Measurements from ENCODE around the gene ZSWIM9. TPM values are rescaled to one million over a fixed set of nuclear protein-coding genes. Genes with fewer than 3 reads are reported as not detected.

The ZSWIM9 gene
- total and polyA plus RNA-seq, 2 experiments from 2014 or later = 0.73 to 2.1 TPM

DNA sequence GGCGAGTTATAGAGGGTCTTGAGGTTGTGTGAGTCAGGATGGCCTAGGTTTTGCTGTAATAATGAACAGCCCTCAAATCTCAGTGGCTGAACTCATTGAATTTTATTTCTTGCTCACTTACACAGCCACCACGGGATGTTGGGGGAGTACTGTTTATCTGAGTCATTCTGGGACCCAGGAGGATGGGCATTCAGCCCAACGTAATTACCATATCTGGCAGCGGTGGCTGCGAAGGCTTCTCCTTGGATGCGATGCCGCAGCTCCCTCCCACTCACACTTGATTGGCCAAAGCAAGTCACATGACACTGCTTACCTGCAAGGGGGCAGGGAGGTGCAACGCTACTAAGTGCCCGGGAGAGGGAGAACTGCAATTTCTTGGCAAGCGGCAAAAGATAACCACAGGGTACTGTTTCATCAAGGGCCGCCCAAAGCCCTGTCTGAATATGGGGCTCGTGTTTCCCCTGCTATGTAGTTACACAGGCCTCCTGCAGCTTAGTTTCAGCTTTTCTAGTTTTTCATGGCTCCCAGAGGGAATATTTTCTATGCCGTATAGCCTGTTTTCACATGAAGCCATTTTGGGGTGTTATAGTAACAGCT, 19.9 kb downstream of the ZSWIM9 start:
- TF ChIP-seq EZH2phosphoT487 (IDR thresholded peaks at IDR 0.05; ENCODE audit: low read depth, severe bottlenecking, unreplicated experiment) = no peak
- TF ChIP-seq, protein P1, sequence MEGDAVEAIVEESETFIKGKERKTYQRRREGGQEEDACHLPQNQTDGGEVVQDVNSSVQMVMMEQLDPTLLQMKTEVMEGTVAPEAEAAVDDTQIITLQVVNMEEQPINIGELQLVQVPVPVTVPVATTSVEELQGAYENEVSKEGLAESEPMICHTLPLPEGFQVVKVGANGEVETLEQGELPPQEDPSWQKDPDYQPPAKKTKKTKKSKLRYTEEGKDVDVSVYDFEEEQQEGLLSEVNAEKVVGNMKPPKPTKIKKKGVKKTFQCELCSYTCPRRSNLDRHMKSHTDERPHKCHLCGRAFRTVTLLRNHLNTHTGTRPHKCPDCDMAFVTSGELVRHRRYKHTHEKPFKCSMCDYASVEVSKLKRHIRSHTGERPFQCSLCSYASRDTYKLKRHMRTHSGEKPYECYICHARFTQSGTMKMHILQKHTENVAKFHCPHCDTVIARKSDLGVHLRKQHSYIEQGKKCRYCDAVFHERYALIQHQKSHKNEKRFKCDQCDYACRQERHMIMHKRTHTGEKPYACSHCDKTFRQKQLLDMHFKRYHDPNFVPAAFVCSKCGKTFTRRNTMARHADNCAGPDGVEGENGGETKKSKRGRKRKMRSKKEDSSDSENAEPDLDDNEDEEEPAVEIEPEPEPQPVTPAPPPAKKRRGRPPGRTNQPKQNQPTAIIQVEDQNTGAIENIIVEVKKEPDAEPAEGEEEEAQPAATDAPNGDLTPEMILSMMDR (IDR thresholded peaks at IDR 0.05; ENCODE audit: poor library complexity) = peak; percentile 31
- TF ChIP-seq EZH2 (IDR thresholded peaks at IDR 0.05; ENCODE audit: borderline replicate concordance) = no peak
- H3K36me3 ChIP-seq (replicated peaks; ENCODE audit: insufficient read depth, low read depth) = no peaks in the 10 kb centered on the region
- DNase-seq (ENCODE audit: low spot score) = peak; percentile 83
- H3K9me2 ChIP-seq (replicated peaks; ENCODE audit: insufficient read depth) = no peaks in the 10 kb centered on the region
- H2AFZ ChIP-seq = no peak overlapping the region
- no peaks in the 10 kb centered on the region for H3K79me2 ChIP-seq
- H3K4me1 ChIP-seq (ENCODE audit: insufficient read depth) = no peaks in the 10 kb centered on the region
- 42% methylated on average over 13 of the region's 13 CpGs for WGBS (ENCODE audit: low lambda C conversion rate, missing lambda C conversion rate)
- no peaks in the 10 kb centered on the region for H4K20me1 ChIP-seq (ENCODE audit: insufficient read depth, poor library complexity, severe bottlenecking)
- H3K27ac ChIP-seq = no peak overlapping the region
- H3K9me3 ChIP-seq (ENCODE audit: low read depth) = no peaks in the 10 kb centered on the region
- H3K4me2 ChIP-seq = no peak overlapping the region
- H3K27me3 ChIP-seq = no peaks in the 10 kb centered on the region
- H3K4me3 ChIP-seq = no peak overlapping the region

DNA sequence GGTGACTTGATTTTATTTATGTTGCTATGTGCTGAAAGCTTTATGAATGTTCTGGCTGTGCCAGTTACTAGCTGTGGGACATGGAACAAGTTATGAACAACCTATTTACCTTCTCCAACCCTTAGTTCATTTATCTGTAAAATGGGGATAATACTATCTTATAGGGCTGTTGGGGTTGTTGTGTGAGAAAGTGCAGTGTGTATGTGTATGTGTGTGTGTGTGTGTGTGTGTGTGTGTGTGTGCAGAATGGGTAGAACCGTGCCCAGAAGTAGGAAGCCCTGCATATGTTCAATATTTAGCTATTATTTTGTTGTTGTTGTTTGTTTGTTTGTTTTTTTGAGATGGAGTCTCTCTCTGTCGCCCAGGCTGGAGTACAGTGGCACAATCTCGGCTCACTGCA, 20.4 kb downstream of the ZSWIM9 start:
- WGBS (ENCODE audit: low lambda C conversion rate, missing lambda C conversion rate) = 95% methylated on average over 3 of the region's 3 CpGs
- no peak for DNase-seq (ENCODE audit: low spot score)
- Histone ChIP-seq H3K4me3 (no peak overlapping the region), H3K79me2 (no peaks in the 10 kb centered on the region), H3K4me2 (no peak overlapping the region), H3K9me2 (replicated peaks; ENCODE audit: insufficient read depth) (no peaks in the 10 kb centered on the region), H3K27ac (no peak overlapping the region), H3K9me3 (ENCODE audit: low read depth) (no peaks in the 10 kb centered on the region), H3K4me1 (ENCODE audit: insufficient read depth) (no peaks in the 10 kb centered on the region), H4K20me1 (ENCODE audit: insufficient read depth, poor library complexity, severe bottlenecking) (no peaks in the 10 kb centered on the region), H3K36me3 (replicated peaks; ENCODE audit: insufficient read depth, low read depth) (no peaks in the 10 kb centered on the region), H2AFZ (no peak overlapping the region), H3K27me3 (no peaks in the 10 kb centered on the region)
- TF ChIP-seq EZH2 (IDR thresholded peaks at IDR 0.05; ENCODE audit: borderline replicate concordance) (no peak), EZH2phosphoT487 (IDR thresholded peaks at IDR 0.05; ENCODE audit: low read depth, severe bottlenecking, unreplicated experiment) (no peak)
- TF ChIP-seq, protein P1 (IDR thresholded peaks at IDR 0.05; ENCODE audit: poor library complexity) = no peak

DNA sequence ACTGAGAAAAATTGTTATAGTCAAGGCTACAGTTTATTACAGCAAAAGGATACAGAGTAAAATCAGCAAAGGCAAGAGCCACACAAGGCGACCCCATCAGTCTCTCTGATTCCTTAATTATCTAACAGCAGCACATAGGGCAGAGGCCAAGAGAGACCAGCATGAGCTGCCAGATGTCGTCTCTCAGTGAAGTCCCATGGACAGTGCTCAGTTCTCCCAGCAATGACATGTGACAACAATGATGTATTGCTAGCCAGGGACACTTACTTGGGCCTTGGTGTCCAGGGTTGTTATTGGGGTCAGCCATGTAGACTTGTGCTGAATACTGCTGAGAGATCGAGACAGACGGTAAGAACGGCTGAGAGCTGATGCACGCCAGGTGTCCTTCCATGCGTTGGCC, 22.3 kb downstream of the ZSWIM9 start:
- Histone ChIP-seq H3K4me3 (no peak overlapping the region), H3K9me2 (replicated peaks; ENCODE audit: insufficient read depth) (no peaks in the 10 kb centered on the region), H3K36me3 (replicated peaks; ENCODE audit: insufficient read depth, low read depth) (no peaks in the 10 kb centered on the region), H3K4me2 (no peak overlapping the region), H4K20me1 (ENCODE audit: insufficient read depth, poor library complexity, severe bottlenecking) (no peaks in the 10 kb centered on the region), H3K27me3 (no peaks in the 10 kb centered on the region), H3K27ac (no peak overlapping the region), H3K79me2 (no peaks in the 10 kb centered on the region), H2AFZ (no peak overlapping the region), H3K9me3 (ENCODE audit: low read depth) (no peaks in the 10 kb centered on the region), H3K4me1 (ENCODE audit: insufficient read depth) (no peaks in the 10 kb centered on the region)
- TF ChIP-seq EZH2phosphoT487 (IDR thresholded peaks at IDR 0.05; ENCODE audit: low read depth, severe bottlenecking, unreplicated experiment) = no peak
- no peak for TF ChIP-seq EZH2 (IDR thresholded peaks at IDR 0.05; ENCODE audit: borderline replicate concordance)
- TF ChIP-seq, protein P1 (IDR thresholded peaks at IDR 0.05; ENCODE audit: poor library complexity) = no peak
- DNase-seq (ENCODE audit: low spot score) = no peak
- WGBS (ENCODE audit: low lambda C conversion rate, missing lambda C conversion rate) = 95% methylated on average over 7 of the region's 7 CpGs
